NT2/D1 (cell line): ENCODE results near the gene FUT7.

Experiments used
- DNase-seq: peaks from one replicate; pipeline ENCODE4 v3.0.0-alpha.2; 2011; ENCODE audit warnings: low read depth, low spot score
- H3K27me3 ChIP-seq: 2 replicates; pipeline ENCODE4 v1.6.0; 2011; ENCODE audit warnings: mild to moderate bottlenecking; ENCODE audit not compliant: insufficient read length, insufficient read depth
- H3K36me3 ChIP-seq: 2 replicates; pipeline ENCODE4 v1.6.1; 2011; ENCODE audit warnings: mild to moderate bottlenecking, low read length, mixed read lengths; ENCODE audit not compliant: insufficient read depth, insufficient read length
- H3K4me1 ChIP-seq: 2 replicates; pipeline ENCODE4 v1.5.1; 2011; ENCODE audit not compliant: insufficient read depth, insufficient read length
- H3K4me3 ChIP-seq: 2 replicates; pipeline ENCODE4 v1.5.1; 2011; ENCODE audit warnings: low read depth; ENCODE audit not compliant: insufficient read length
- H3K9ac ChIP-seq: 2 replicates; pipeline ENCODE4 v1.6.0; 2011; ENCODE audit warnings: low read depth; ENCODE audit not compliant: insufficient read length
- H3K9me3 ChIP-seq: 2 replicates; pipeline ENCODE4 v1.5.1; 2011; ENCODE audit warnings: mild to moderate bottlenecking, low read length; ENCODE audit not compliant: insufficient read depth
- SUZ12 ChIP-seq: IDR thresholded peaks from 2 replicates; pipeline ENCODE4 v1.6.1; 2011; ENCODE audit not compliant: insufficient read length, insufficient read depth; ENCODE audit errors: extremely low read depth
- YY1 ChIP-seq: IDR thresholded peaks from 2 replicates; pipeline ENCODE4 v1.6.1; 2011; ENCODE audit not compliant: insufficient read length, insufficient read depth
- ZNF274 ChIP-seq: IDR thresholded peaks from 2 replicates; pipeline ENCODE4 v1.6.1; 2011; ENCODE audit warnings: mild to moderate bottlenecking, low read depth, low read length

The FUT7 gene

GRCh38 chr9:137069508-137070091 is 37.7 kb upstream of the FUT7 start:
- no peak for DNase-seq
- peaks cover 15% of the 10 kb centered on the region for H3K27me3 ChIP-seq
- no peaks in the 10 kb centered on the region for H3K9me3 ChIP-seq
- H3K9ac ChIP-seq: peak overlapping the region; percentile 90
- peak overlapping the region; percentile 71 for H3K4me3 ChIP-seq
- peaks cover 20% of the 10 kb centered on the region for H3K36me3 ChIP-seq
- TF ChIP-seq YY1 (no peak), SUZ12 (no peak), ZNF274 (no peak)
- H3K4me1 ChIP-seq: peaks cover 27% of the 10 kb centered on the region

GRCh38 chr9:137068539-137069507 is 36.9 kb upstream of the FUT7 start:
- peaks cover 24% of the 10 kb centered on the region for H3K36me3 ChIP-seq
- TF ChIP-seq ZNF274: no peak
- no peak for TF ChIP-seq SUZ12
- TF ChIP-seq YY1: no peak
- H3K9ac ChIP-seq: peak overlapping the region; percentile 90
- peak overlapping the region; percentile 71 for H3K4me3 ChIP-seq
- no peaks in the 10 kb centered on the region for H3K9me3 ChIP-seq
- no peak for DNase-seq
- H3K4me1 ChIP-seq: peaks cover 29% of the 10 kb centered on the region
- peaks cover 13% of the 10 kb centered on the region for H3K27me3 ChIP-seq

- Histone ChIP-seq H3K9ac (peak overlapping the region; percentile 90), H3K9me3 (no peaks in the 10 kb centered on the region), H3K36me3 (peaks cover 30% of the 10 kb centered on the region), H3K4me3 (peak overlapping the region; percentile 27), H3K27me3 (peaks cover 12% of the 10 kb centered on the region), H3K4me1 (peaks cover 33% of the 10 kb centered on the region)
- DNase-seq: peak; percentile 64
- TF ChIP-seq SUZ12 (no peak), YY1 (no peak), ZNF274 (no peak)
Observed at GRCh38 chr9:137067860-137068538, 36.1 kb upstream of the FUT7 start.

- TF ChIP-seq YY1 (no peak), SUZ12 (no peak), ZNF274 (no peak)
- Histone ChIP-seq H3K27me3 (peaks cover 12% of the 10 kb centered on the region), H3K4me3 (no peak overlapping the region), H3K9me3 (no peaks in the 10 kb centered on the region), H3K9ac (no peak overlapping the region), H3K4me1 (peaks cover 30% of the 10 kb centered on the region), H3K36me3 (peaks cover 30% of the 10 kb centered on the region)
- DNase-seq: no peak
Observed at GRCh38 chr9:137066096-137066861, 34.4 kb upstream of the FUT7 start.

GRCh38 chr9:137065336-137065967 is 33.6 kb upstream of the FUT7 start:
- Histone ChIP-seq H3K4me3 (no peak overlapping the region), H3K4me1 (peaks cover 25% of the 10 kb centered on the region), H3K9me3 (no peaks in the 10 kb centered on the region), H3K27me3 (peaks cover 12% of the 10 kb centered on the region), H3K36me3 (peaks cover 30% of the 10 kb centered on the region), H3K9ac (no peak overlapping the region)
- TF ChIP-seq YY1: no peak
- no peak for TF ChIP-seq SUZ12
- TF ChIP-seq ZNF274: no peak
- DNase-seq: no peak

GRCh38 chr9:137064880-137065164 is 32.9 kb upstream of the FUT7 start:
- no peak for DNase-seq
- Histone ChIP-seq H3K4me1 (peaks cover 25% of the 10 kb centered on the region), H3K36me3 (peaks cover 30% of the 10 kb centered on the region), H3K9ac (no peak overlapping the region), H3K9me3 (no peaks in the 10 kb centered on the region), H3K4me3 (no peak overlapping the region), H3K27me3 (peaks cover 12% of the 10 kb centered on the region)
- TF ChIP-seq YY1: no peak
- TF ChIP-seq ZNF274: no peak
- TF ChIP-seq SUZ12: no peak
